ENCODE results near the gene SCML1. TPM values are rescaled to one million over a fixed set of nuclear protein-coding genes. Genes with fewer than 3 reads are reported as not detected.

Gene SCML1
- 1 to 10 TPM; 5.5 to 7.7 TPM for total RNA-seq

GRCh38 chrX:17736856-17737709 is at the start of gene SCML1:
SCML1 (plus strand) TSS chrX:17737493; CDS start chrX:17744187, 6,694 bp downstream.
- Histone ChIP-seq H3K27me3 (no peaks in the 10 kb centered on the region), H3K36me3 (no peaks in the 10 kb centered on the region), H3K4me1 (peaks cover 0 to 9% of the 10 kb centered on the region in 2 donors), H3K9me3 (no peaks in the 10 kb centered on the region), H3K4me3 (peak within 1 kb of the TSS; percentile 56), H3K27ac (peak within 1 kb of the TSS; percentile 86 to 90)
- no peak for TF ChIP-seq CTCF (IDR thresholded peaks at IDR 0.05)
- peak; percentile 97 for DNase-seq (ENCODE audit: low spot score)

GRCh38 chrX:17687648-17688047 is 49.6 kb upstream of the SCML1 start:
- Histone ChIP-seq H3K4me3 (no peak overlapping the region), H3K36me3 (no peaks in the 10 kb centered on the region), H3K27ac (no peak overlapping the region), H3K9me3 (no peaks in the 10 kb centered on the region), H3K4me1 (no peaks in the 10 kb centered on the region), H3K27me3 (no peaks in the 10 kb centered on the region)
- no peak for DNase-seq (ENCODE audit: low spot score)
- TF ChIP-seq CTCF (IDR thresholded peaks at IDR 0.05) = no peak

- Histone ChIP-seq H3K9me3 (no peaks in the 10 kb centered on the region), H3K27me3 (peaks cover 0 to 3% of the 10 kb centered on the region in 2 donors), H3K4me3 (no peak overlapping the region), H3K27ac (no peak overlapping the region), H3K4me1 (no peaks in the 10 kb centered on the region), H3K36me3 (no peaks in the 10 kb centered on the region)
- DNase-seq (ENCODE audit: low spot score) = no peak
- TF ChIP-seq CTCF (IDR thresholded peaks at IDR 0.05) = peak; percentile 39 to 80
Observed at GRCh38 chrX:17689971-17690409, 47.3 kb upstream of the SCML1 start.

- H3K27me3 ChIP-seq = peaks cover 0 to 3% of the 10 kb centered on the region in 2 donors
- no peaks in the 10 kb centered on the region for H3K9me3 ChIP-seq
- no peaks in the 10 kb centered on the region for H3K36me3 ChIP-seq
- DNase-seq (ENCODE audit: low spot score) = no peak
- no peak overlapping the region for H3K4me3 ChIP-seq
- no peak for TF ChIP-seq CTCF (IDR thresholded peaks at IDR 0.05)
- no peak overlapping the region for H3K27ac ChIP-seq
- no peaks in the 10 kb centered on the region for H3K4me1 ChIP-seq
Observed at GRCh38 chrX:17692709-17693346, 44.5 kb upstream of the SCML1 start.

- peaks cover 0 to 3% of the 10 kb centered on the region in 2 donors for H3K27me3 ChIP-seq
- TF ChIP-seq CTCF (IDR thresholded peaks at IDR 0.05) = no peak
Observed at GRCh38 chrX:17697191-17697590, 40.1 kb upstream of the SCML1 start.

More at GRCh38 chrX:17697191-17697590, 40.1 kb upstream of the SCML1 start:
- Histone ChIP-seq H3K27ac (no peak overlapping the region), H3K4me1 (no peaks in the 10 kb centered on the region), H3K4me3 (no peak overlapping the region), H3K9me3 (no peaks in the 10 kb centered on the region), H3K36me3 (no peaks in the 10 kb centered on the region)
- no peak for DNase-seq (ENCODE audit: low spot score)
